ENCODE results near the gene NPR2. TPM values are rescaled to one million over a fixed set of nuclear protein-coding genes. Genes with fewer than 3 reads are reported as not detected.

Gene NPR2
- total RNA-seq, 1 donor from 2014 or later, result 21.8 TPM

DNA sequence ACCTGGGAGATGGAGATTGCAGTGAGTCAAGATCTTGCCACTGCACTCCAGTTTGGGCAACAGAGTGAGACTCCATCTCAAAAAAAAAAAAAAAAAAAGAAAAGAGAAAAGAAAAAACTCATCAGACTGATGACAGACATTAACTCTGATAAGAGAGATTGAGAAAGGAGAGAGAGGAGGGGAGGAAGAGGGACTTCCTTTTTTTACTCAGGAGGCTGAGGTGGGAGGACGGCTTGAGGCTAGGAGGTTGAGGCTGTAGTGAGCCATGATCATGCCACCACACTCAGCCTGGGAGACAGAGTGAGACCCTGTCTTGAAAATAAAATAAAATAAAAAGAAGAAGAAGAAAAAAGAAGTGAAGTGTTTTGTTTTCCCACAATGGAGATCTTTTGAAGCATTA is 27.6 kb upstream of the NPR2 start:
- DNase-seq (ENCODE audit: low spot score), result no peak

DNA sequence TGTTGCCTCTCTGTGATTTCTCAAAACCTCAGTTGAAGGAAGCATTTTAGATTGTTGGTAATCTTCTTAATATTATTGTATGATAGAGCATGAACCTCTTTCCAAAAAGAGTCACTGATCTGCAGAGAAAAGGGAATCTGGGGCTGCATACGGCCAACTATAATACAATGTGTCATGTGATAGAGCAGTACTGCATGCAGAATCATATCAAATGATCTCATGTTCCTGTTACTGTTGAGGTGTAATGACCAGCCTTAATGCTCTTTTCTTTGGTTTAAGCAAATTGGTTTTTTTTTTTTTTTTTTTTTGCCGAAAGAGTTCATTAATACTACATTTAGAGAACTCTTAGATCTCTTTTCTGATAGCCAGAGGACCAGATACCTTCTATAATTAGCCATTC is 24.4 kb upstream of the NPR2 start:
- no peak for DNase-seq (ENCODE audit: low spot score)

DNA sequence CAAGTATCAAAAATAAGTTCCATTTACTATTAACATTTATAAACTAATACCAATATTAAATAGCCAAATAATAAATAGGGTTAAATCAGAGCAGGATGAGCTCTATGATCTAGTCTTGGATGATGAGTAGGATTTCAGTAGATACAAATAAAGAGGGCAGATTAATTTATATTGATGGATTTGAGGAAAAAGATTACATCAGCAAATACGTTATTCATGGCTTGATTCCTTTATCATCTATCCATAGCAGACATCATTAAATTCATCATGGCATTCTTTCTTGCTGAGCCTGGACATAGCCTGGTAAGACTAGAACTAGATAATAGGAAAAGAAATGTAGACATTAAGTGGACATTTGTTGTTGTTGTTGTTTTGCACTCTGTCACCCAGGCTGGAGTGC is 23.9 kb upstream of the NPR2 start:
- DNase-seq (ENCODE audit: low spot score), result no peak

DNA sequence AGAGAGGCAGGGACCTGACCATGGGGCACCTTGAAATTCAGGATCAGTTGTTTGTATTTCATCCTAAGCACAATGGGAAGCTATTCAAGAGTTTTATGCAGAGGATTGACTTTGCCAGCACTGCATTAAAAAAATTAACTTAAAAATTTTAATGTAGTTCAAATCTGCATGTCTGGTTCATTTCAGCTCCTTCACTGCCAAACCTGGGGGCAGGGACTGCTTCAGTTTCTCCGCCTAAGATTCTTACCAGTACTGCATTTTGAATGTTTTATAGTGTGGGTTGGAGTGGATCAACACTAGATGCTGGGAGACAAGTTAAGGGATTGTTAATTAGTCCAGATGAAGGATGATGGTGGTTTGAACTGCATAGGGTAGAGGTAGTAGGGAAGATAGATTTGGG is 21.6 kb upstream of the NPR2 start:
- no peak for DNase-seq (ENCODE audit: low spot score)

DNA sequence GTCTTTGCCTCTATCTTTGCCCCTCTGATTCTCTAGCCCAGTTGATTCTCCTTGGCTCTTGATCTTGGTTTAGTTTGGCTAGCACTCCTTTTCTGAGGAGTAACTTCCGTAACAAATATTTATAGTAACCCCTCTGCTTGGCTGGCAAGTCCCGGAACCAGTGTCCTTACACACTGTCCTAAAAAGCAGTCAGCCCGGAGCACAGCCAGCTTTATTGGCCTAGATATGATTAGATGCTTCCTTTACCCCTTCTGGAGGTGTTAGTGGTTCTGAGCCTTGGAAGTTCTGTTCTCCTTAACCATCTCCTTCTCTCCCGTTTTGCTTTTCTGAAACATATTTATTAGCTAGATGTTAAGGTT is 20.3 kb upstream of the NPR2 start:
- DNase-seq (ENCODE audit: low spot score), result peak; percentile 61

DNA sequence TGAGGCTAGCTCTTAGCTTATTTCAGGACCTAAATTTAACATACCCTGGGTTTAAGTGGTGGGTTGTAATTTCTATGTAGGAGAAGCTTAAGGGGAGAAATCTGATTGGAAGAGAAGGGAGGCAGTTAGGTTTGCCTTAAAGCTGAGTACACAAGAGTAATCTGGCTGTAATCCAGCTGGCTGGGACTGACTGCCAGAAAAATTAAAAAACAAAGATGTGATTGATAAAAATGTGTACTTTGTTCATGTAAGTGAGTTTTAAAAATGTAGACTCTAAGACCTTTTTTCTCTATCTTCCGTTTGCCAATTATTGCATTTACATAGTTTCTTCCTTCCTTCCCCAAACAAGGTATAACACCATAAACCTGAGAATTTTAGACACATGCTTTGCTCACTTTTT is 19.9 kb upstream of the NPR2 start:
- peak; percentile 61 for DNase-seq (ENCODE audit: low spot score)

DNA sequence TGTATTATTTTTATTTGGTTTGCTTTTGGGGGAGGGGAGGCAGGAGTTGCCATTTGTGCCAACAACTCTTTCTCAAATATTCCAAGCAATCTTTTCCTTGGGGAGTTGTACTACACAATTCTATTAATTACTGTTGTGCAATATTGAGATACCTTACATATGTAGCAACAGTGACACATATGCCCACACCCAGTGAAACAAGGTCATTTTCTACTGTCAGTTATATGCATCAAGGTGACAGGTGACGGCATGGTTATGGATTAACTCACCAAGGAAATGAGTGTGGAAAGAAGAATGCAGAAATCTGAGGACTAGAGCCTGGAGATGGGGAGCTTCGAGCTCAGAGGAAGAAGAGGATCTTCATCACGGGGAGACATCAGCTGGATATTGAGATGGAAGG is 19.4 kb upstream of the NPR2 start:
- DNase-seq (ENCODE audit: low spot score), result no peak

DNA sequence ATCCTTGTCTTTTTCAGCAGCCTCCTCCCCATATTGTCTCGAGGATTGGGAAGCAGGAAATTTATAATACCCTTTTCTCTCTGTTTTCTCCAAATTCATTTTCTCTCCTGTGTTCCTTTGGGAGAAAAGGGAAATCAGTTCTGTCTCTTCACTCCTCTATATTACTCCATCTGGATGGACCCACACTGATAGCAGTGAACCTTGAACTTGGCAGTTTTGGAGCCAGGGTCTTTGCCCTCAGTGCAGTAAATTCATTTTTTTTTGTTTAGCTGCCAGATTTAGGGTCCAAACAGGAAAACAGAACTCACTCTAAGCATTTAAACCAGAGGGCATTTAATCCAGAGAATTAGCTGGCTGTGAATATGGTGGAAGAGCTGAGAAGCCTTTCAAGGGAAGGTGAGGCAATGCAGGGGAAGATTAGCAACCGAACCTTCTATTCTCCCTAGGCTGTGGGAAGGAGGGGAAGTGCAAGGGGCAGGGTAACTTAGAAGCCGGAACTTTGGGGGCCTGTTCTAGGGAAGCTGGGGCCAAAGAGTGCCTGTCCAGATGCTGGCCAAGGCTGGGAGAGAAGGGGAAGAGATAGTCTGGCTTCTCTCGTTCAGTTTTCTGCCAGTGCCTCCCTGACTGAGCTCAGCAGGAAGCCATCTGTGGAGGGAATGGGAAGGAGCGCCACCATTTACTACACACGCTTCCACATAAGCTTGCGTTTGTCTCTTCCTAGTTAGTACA is 16.3 kb upstream of the NPR2 start:
- DNase-seq (ENCODE audit: low spot score), result no peak

DNA sequence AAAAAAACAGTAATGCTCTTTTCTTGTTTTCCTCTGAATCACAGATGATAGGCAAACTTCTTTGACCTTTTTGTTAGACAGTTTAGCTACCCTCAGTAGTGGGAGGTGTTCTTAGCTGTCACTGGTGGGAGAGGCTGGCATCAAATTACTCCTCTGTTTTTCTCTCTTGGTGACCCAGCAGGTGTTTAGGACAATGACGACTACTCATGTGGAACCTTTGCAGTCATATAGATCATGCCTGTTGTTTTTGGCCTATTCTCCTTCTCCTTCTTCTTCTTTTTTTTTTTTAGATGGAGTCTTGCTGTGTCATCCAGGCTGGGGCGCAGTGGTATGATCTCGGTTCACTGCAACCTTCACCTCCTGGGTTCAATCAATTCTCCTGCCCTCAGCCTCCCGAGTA is 15.4 kb upstream of the NPR2 start:
- no peak for DNase-seq (ENCODE audit: low spot score)

DNA sequence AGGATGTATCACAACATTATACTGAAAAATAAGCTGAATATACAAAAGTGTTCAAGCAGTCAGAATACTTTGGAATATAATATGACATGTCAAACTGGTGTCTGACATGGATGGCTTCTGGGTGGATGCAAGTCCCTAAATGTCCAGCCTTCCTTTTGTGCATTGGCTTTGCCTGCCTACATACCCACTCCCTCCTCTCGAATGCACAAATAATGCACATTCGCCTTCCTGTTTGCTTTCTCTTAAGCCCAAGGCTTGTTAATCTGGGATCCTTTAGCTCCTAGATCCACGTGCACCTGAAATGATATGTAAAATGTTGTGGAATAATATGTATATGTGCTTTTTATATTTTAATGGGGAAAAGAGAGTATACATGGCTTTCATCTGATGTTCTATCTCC is 12.9 kb upstream of the NPR2 start:
- DNase-seq (ENCODE audit: low spot score), result no peak

DNA sequence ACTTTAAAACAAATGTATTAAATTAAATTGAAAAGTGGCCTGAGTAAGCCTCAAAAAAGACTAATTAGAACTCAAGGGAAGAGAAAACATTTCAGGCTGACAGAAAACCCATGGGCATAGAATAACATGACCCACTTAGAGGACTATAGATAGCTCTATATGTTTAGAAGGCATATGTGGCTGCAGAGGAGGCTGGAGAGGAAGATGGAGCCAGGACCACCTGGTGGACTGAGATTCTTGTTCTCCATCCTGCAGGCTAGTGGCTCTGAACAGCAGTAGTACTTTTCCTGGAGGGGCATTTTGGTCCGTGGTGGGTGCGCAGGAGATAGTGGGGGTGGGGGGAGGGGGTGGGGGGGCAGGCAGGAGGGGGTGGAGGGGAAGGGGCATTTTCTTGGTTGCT is 10.3 kb upstream of the NPR2 start:
- no peak for DNase-seq (ENCODE audit: low spot score)

DNA sequence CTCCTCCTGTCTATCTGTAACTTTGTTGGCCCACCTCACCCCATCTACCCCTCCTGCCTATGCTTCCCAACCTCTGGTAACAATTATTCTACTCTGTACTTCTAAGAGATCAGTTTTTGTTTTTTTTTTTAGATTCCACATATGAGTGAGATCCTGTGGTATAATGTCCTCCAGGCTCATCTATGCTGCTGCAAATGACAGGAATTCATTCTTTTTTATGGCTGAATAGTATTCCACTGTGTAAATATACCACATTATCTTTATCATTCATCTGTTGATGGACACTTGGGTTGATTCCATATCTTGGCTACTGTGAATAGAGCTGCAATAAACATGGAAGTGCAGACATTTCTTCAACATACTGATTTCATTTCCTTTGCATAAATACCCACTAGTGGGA is 8.0 kb upstream of the NPR2 start:
- no peak for DNase-seq (ENCODE audit: low spot score)

DNA sequence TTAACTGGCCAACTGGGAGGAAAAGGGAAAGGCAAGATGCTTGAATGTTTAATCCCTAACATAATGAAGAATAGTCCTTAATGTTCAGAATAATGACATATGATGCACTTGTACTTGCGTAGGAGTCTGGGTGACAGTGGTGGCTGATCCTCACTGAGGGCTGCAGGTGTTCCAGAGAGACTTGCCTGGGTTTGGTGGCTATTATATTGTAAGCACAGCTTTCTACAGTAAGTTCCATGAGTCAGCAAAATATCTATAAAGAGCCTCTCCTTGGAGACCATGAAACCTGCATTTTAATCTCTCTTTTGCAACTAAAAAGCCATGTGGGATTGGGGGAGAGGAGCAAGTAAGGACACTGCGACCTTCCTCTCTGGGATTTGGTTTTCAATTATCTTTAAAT is 1.9 kb upstream of the NPR2 start:
- DNase-seq (ENCODE audit: low spot score), result no peak

DNA sequence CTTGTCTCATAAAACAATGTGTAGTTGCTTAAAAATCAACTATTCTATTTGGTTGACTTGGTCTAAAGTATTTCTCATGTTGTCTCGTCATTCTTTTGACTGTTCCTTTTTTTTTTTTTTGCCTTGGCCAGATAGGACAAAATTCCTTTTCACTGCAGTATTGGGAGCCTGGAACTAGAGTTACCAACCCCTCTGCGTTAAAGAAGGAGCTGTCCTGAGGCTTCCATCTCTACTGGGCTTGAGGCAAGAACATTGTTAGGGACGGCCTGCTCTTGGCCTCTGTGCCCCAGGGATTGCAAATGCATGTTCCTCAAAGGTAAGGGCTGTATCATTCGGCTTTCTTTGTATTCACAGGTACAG is 1.4 kb upstream of the NPR2 start:
- DNase-seq (ENCODE audit: low spot score), result no peak

DNA sequence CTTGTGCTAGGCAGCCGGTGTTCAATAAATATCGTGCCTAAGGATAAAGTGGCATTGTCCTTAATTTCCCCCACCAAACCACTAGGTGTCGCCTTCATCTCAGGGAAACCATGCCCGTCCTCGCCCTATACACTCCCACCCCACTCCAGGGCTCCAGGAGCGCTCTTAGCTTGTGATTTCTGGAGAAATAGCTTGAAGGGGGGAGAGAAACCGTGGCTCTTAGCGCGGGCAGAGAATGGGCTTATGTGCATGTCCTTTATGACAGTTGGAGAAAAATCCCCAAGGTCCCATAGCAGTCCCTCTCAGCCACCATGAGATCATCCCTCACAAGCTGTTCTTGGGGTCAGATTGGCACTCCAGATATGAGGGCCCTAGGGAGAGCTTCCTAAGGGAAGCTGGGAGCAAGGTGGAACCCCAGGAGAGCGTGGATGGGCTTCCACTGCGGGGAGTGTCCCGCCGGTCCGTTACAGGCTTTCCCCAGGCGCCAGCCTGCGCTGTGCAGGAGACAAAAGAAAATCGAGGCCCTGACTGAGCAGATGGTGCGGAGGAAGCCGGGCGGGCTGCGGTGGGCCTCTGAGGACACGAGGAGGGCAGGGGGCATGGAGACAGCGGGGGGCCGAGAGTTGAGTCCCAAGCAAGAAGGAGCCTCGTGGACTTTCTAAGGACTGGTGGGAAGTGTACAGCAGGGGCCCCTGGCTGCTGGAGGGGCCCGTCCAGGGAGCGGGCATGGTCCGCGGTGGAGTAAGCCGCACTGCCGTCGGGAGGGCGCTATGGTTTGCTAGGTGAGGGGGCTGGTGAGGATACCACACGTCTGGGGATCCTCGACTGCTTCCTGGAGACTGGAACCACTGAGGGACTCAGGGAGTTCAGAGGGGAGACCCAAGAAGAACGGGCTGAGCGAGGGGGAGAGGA is 750 bp upstream of the NPR2 start:
- DNase-seq (ENCODE audit: low spot score), result peak; percentile 79

DNA sequence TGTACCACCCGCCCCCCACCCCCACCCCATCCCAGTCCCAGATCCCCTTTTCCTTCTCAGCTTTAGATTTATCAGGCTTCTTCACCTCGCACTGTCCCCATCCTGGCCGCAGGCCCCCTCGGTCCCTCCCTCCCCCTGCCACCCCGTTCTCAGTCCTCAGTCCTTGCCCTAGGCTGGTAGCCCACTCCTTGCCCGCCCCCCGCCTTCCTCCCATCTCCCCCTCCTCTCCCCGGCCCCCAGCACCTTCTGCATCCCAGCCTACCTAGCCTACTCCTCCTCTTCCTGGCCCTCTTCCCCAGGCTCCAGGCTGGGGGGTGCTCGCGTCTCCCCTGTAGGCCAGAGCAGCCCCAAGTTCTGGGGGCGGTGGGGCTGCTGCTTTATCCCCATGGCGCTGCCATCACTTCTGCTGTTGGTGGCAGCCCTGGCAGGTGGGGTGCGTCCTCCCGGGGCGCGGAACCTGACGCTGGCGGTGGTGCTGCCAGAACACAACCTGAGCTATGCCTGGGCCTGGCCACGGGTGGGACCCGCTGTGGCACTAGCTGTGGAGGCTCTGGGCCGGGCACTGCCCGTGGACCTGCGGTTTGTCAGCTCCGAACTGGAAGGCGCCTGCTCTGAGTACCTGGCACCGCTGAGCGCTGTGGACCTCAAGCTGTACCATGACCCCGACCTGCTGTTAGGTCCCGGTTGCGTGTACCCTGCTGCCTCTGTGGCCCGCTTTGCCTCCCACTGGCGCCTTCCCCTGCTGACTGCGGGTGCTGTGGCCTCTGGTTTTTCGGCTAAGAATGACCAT is 828 bp downstream of the NPR2 start:
- no peak for DNase-seq (ENCODE audit: low spot score)

DNA sequence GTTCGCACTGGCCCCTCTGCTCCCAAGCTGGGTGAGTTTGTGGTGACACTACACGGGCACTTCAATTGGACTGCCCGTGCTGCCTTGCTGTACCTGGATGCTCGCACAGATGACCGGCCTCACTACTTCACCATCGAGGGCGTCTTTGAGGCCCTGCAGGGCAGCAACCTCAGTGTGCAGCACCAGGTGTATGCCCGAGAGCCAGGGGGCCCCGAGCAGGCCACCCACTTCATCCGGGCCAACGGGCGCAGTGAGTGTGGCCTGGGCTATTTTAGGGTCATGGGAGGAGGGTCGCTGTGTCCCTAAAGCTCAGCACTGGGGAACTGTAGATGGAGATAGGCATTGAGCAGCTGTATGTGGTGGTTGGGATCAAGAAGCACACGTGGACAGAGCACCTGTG is 1.4 kb downstream of the NPR2 start:
- DNase-seq (ENCODE audit: low spot score), result no peak

DNA sequence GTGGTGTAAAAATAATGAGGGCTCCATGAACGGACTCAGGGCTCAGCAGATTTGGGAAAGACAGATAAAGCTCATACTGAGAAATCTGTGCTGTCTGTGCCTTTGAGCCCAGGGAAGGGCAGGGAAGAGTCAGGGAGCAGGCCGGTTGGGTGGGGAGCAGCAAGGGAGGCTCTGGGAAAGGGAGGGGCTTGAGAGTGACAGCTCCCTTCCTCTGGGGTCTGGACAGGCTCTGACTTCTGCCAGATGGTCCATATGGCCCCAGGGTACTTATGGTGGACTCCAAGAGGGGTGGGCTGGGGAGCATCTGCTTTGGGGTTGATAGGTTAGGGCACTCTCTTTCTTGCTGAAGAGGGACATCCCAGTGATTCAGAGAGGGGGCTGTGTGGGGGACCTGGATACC is 2.1 kb downstream of the NPR2 start:
- no peak for DNase-seq (ENCODE audit: low spot score)

DNA sequence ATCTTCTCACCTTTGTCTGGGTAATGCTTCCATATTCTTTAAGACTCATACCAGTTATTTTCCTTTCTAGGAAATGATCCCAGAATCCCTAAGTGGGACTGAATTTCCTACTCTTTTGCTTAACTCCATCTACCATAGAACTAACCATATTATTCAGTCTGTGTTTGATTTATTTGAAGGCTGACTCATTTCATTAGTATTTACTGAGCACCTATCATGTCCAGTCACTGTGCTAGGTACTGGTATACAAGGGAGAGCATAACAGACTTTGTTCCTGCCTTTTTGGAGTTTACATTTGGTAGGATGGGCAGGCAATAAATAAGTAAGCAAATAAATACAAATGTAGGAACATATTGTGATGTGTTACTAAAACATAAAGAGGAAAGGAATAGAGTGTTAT is 4.3 kb downstream of the NPR2 start:
- no peak for DNase-seq (ENCODE audit: low spot score)

DNA sequence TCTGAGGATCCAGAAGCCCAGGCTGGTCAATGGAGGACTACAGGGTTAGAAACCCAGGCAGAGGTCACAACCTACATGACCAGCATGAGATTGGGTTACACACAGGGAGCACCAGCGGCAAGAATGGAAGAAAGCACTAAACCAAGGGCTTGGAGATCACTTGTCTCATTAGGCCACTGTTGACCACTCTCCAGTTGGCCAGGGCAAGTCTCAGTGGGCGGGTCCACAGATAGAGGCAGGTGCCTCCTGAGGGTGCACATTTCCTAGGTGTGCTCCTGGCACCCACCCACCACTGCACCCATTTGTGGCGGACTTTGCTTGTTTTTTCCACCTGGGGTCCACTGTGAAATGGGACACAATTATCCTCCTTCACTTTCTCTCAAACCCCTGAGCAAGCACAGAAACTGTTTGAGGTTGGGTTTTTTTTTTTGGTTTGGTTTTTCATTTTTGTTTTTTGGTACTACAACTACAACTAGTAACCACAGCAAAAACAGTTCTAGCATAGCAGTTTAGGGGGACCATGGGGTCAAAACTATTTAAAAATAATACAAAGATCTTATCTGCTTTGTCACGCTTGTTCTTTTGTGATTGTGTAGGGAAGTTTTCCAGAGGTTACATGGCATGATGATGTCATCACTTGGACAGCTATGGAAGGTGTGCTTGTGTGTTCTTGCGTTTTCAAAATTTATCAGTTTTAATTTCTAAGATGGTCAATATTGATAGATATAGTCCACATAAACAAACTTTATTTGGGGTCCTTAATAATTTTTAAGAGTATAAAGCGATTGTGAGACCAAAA is 6.1 kb downstream of the NPR2 start:
- no peak for DNase-seq (ENCODE audit: low spot score)

DNA sequence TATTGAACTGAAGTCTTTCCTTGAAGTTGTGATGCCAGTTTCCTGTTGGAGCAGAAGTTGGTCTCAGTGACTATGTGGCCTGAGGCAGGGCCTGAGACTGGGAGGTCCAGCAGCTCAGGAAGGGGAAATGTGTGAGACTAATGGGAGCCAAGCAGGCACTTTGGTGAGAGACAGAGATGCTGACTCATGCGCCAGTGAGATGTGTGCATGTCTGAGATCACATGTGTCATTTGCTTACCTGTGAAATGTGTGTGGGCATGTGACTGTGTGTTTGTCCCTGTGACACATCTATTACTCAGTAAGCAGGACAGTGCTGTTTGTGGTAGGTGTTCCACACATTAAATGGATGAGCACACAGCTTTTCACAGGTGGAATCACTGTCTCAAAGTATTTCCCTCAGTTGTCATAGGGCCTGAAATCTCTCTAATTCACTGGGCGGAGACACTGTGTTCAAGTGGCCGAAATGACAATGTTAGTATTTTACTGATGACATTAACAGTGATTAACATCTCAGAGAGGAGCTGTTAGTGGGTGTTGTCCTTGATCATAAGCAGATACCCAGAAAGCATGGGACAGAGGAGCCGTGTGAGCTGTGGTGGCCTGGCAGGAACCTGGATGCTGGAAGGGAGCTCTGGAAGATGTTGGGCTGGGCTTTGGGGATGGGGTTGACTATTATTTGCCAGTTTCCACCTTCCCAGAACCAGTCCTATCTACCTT is 7.4 kb downstream of the NPR2 start:
- peak; percentile 59 for DNase-seq (ENCODE audit: low spot score)
